Stimulated activated CD8-positive, alpha-beta memory T cell treated with anti-CD3 and anti-CD28 coated beads, Interleukin-7, amount 100 ng/mL, for 48 hours (primary cell): ENCODE data around the gene SPATA31D4.
"Not testable (repeated sequence)": the region's sequence is repeated elsewhere in the genome, so short reads cannot be mapped to it uniquely, and the experiment has no call there.

Source experiments
- DNase-seq, 2 donors: peaks; one replicate each; pipeline ENCODE4 v3.0.0-alpha.2; 2020; ENCODE audit warnings: low read depth in 1 of 2; ENCODE audit errors: extremely low read depth in 1 of 2

The SPATA31D4 gene

GRCh38 chr9:81928305-81928704 lies at the start of gene SPATA31D4:
SPATA31D4 (plus strand) TSS chr9:81928428; CDS start chr9:81928514, 86 bp downstream.
- not testable (repeated sequence) for DNase-seq

DNA sequence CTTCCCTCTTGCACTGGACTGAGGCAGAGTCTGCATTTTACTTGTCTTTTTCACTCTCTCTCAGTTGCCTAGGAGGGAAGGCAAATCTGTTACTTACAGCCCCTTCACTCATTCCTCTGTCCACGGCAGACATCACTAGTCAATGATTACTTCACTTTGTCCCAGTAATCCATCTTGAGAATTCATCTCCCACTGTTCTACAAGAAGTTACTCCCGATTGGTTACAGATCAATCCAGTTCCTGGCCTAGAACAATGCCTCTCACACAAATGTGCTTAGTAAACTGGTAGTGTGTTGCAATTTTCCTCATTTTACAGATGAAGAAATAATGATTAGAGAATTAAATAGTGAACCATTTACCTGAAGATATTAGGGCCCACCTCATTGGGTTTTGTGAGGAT lies 49.7 kb upstream of the SPATA31D4 start:
- no peak for DNase-seq

- no peak for DNase-seq
These were observed 48.7 kb upstream of the SPATA31D4 start for GRCh38 chr9:81879501-81879916.

DNA sequence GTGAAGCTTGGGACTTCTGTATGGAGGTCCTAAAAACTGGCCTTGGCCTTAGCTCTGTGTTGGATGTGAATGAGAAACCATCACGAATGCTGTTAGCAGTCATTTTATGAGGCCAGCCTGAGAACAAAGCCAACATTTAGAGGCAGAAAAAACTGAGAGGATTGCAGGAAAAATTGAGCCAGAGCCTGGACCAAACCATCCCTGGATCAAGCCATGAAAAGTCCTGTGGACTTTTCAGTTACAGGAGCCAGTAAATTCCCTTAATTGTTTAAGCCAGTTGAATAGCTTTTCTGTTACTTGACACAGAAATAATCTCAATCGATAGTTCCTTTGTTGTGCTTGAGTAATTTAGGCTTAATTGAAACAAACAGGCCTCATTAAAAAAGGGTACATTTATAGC lies 42.6 kb upstream of the SPATA31D4 start:
- no peak for DNase-seq

DNA sequence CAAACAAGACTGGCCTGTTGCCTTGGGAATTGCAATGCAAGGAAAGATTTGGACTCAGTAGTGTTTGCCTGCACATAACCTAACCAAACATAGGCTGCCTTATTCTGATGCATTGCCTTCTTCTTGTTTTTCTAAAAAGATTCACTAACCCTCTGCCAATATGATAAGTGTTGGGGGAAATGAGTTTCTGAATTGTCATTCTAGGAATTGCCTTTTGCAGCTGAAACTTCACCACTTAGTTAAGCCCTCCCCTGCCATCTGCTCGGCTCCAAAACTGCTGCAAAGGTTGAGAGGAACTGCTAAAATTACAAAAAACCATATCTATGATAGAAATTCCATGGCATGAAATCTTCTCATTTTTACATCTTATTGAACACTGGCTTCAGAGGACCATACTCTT lies 41.6 kb upstream of the SPATA31D4 start:
- no peak for DNase-seq

GRCh38 chr9:81890104-81890503 lies 38.1 kb upstream of the SPATA31D4 start:
- DNase-seq = no peak

DNA sequence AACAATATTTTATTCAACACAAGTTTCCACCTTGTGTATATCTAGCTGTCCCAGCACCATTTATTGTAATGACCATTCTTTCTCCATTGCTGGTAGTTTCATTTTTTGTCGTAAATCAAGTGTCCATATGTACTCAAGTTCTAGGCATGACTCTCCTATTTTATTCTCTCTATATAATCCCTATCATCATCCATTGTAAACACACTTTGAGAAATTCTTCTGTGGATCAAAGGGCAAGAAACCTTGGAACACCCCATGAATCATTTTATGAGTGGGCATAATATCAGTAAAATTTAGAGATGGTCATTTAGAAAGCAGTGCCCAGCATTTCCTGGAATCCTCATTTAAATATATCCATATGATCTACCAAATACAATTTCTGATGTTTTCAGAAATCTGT lies 35.8 kb upstream of the SPATA31D4 start:
- no peak for DNase-seq

DNA sequence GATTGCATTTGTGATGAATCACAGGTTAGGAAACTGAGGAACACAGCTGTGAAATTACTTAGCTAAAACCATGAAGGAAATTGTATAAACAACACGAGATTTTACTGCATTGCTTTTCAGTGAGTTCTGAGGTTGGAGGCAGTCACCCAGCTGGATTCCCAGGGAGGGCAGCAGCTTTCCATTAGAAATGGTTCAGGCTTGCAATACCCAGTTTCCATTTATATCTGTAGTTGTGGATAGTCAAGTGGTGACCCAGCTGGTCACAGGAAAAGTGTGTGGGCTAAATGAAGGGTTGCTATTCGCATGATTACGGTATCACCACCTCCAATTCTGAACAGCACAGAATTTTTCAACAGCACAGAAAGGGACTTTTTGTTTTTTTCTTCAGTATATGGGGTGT lies 34.3 kb upstream of the SPATA31D4 start:
- no peak for DNase-seq

DNA sequence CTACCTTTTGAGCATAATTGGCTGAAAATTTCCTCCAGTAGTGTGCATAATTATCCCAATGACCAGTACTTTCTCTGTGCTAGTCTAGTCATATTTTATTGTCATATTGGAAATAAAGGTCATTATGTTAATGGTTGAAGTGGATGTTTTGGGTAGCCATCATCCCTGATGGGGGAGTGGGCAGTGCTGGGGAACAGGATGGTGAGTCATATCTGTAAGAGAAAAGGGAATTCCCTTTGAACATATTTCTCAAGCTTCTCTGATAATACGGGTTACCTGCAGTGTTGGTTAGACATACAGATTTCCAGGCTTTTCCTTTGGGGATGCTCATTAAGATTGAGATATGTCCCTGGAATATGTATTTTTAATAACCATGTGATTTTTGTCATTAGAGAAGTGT lies 33.3 kb upstream of the SPATA31D4 start:
- DNase-seq = no peak

DNA sequence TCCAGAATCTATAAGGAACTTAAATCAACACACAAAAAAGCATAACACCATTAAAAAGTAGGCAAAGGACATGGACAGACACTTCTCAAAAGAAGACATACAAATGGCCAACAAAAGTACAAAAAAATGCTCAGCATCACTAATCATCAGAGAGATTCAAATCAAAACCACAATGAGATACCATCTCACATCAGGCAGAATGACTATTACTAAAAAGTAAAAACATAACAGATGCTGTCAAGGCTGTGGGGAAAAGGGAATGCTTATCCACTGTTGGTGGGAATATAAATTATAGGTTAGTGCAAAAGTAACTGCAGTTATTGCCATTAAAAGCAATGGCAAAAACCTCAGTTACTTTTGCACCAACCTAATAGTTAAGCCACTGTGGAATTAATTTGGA lies 32.2 kb upstream of the SPATA31D4 start:
- DNase-seq = no peak

DNA sequence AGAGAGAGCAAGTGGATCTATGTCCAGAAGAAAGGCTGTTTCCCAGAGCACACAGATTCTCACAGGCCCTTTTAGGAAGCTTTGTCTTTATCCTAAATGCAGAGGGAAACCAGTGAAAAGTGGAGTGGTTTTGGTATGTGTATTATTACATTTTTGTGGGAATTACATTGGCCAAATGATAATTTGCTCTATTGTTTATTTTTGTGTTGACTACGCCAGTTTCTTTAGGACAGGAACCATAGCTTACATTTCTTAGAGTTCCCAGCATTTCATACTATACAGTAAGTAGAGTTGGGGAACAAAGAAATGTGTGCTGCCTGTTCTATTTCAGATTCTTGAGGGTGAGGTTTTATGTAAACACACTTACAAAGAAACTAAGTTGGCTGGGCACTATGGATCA lies 29.4 kb upstream of the SPATA31D4 start:
- DNase-seq = no peak

GRCh38 chr9:81902196-81902595 lies 26.0 kb upstream of the SPATA31D4 start:
- no peak for DNase-seq

GRCh38 chr9:81902626-81903025 lies 25.6 kb upstream of the SPATA31D4 start:
- DNase-seq = no peak

GRCh38 chr9:81906671-81907070 lies 21.6 kb upstream of the SPATA31D4 start:
- no peak for DNase-seq

DNA sequence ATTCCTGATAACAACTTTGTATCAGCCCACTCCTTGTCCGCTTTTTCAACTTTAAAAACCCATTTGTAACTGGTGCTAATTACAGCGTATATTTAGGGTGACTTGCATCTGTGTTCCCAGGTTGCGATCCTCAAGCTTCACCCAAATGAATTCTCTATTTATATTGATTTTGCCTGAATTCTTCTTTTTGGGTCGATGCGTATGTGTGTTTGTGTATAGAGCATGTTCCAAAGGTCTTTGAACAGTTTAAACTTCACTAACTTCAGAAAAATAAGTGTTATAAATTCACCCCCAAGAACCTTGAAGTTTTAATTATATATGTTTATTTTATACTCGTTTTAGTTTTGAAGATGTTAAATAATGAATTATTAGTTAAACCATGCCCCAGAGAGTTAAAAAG lies 16.1 kb upstream of the SPATA31D4 start:
- DNase-seq = no peak

- DNase-seq = no peak
These were observed 12.3 kb upstream of the SPATA31D4 start for GRCh38 chr9:81915801-81916505.

DNA sequence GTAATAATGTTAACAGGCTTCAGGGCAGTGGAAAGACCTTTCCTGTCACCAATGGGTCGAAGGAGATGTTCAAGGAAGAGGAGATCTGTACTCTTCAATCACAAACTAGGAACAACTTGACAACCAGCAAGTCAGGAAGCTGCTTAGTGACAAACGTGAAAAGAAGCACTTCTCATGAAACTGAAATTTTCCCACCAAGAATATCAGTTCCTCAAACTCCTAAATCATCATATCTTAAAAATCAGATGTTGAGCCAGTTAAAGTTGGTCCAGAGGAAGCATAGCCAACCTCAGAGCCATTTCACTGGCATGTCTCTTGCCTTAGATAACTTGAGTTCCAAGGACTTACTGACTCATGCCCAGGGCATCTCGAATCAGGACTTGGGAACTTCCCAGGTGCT lies 9.7 kb upstream of the SPATA31D4 start:
- not testable (repeated sequence) for DNase-seq

DNA sequence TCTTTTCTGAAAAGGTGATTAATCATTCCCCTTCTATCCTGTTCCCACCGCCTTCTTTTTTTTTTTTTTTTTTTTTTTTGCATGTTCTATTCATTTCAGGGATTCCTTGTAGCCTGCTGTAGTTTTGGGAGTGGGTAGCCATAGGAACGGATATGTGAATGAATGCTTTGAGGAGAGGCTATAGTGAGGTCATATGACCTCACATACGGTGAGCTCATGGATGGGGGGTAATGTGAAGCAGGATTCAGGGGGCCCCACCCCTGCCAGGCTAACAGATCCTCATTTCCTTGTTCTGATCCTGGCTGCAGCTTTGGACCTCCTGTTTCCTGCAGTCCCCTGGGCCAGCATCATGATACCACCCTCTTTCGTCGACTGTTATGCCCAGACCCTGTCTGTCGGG lies 1.9 kb downstream of the SPATA31D4 start:
- DNase-seq = not testable (repeated sequence)

DNA sequence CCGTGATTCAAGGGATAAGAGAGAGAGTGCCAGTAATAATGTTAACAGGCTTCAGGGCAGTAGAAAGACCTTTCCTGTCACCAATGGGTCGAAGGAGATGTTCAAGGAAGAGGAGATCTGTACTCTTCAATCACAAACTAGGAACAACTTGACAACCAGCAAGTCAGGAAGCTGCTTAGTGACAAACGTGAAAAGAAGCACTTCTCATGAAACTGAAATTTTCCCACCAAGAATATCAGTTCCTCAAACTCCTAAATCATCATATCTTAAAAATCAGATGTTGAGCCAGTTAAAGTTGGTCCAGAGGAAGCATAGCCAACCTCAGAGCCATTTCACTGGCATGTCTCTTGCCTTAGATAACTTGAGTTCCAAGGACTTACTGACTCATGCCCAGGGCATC lies 5.3 kb downstream of the SPATA31D4 start:
- not testable (repeated sequence) for DNase-seq

GRCh38 chr9:81943393-81943792 lies 15.2 kb downstream of the SPATA31D4 start, which contains the start of gene SPATA31D3:
SPATA31D3 (plus strand) TSS chr9:81943500; CDS start chr9:81943586, 86 bp downstream.
- not testable (repeated sequence) for DNase-seq

GRCh38 chr9:81948650-81949049 lies 20.4 kb downstream of the SPATA31D4 start:
- not testable (repeated sequence) for DNase-seq

DNA sequence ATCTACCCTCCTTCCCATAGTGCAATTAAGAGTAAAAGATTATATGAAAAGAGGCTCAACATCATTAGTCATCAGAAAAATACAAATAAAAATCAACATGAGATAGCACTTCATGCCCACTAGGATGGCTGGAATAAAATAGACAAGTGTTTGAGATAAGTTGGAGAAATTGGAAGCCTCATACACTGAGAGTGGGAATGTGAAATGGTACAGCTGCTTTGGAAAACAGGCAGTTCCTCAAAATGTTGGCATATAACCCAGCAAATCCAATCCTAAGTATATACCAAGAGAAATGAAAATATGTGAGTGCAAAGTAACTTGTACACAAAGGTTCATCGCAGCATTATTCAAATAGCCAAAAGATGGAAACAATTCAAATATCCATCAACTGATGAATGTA lies 24.9 kb downstream of the SPATA31D4 start:
- no peak for DNase-seq

GRCh38 chr9:81955625-81956024 lies 27.4 kb downstream of the SPATA31D4 start:
- DNase-seq = no peak
